Measurements from ENCODE around the gene H6PD.

The H6PD gene

DNA sequence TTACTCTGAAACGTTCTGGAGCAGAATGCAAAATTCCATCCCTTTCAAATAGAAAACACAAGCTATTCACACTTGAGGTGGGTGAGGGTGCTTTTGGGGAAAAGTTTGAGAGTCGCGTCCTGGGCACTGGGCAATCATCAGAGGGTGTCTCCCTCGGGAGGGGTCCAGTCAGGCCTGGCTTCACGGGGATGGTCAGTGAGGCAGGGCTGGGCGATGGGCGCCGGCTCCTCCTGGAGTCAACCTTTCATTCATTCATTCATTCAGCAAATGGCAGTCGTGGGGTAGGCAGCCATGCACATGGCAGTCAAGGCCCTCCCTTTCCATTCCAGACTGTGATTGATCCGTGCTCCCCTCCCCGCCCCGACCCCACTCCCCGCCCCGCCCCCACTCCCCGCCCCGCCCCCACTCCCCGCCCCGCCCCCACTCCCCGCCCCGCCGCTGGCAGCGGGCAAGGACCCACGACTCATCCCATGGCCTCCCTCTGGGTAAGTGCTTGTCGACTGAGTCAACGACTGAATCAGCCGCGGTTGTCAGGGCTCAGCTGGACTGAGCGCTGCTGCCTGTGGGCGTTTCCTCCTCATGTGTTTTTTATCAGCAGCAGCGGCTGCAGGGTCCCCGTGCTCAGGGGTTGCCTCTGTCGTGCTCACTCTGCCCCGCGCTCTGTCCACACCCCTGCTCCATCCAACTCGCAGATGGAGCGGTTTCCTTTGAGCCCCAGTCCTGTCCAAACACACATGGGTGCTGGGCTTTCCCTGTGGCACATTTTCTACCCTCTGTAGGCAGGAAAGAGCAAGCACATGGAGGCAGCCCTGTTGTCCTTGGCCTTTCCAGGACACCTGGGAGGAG, 45.7 kb downstream of the H6PD start:
- TF ChIP-seq, protein P1, sequence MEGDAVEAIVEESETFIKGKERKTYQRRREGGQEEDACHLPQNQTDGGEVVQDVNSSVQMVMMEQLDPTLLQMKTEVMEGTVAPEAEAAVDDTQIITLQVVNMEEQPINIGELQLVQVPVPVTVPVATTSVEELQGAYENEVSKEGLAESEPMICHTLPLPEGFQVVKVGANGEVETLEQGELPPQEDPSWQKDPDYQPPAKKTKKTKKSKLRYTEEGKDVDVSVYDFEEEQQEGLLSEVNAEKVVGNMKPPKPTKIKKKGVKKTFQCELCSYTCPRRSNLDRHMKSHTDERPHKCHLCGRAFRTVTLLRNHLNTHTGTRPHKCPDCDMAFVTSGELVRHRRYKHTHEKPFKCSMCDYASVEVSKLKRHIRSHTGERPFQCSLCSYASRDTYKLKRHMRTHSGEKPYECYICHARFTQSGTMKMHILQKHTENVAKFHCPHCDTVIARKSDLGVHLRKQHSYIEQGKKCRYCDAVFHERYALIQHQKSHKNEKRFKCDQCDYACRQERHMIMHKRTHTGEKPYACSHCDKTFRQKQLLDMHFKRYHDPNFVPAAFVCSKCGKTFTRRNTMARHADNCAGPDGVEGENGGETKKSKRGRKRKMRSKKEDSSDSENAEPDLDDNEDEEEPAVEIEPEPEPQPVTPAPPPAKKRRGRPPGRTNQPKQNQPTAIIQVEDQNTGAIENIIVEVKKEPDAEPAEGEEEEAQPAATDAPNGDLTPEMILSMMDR (IDR thresholded peaks at IDR 0.05; ENCODE audit: low read depth, low read length) = peak; percentile 16
- peak; percentile 87 to 93 for DNase-seq (ENCODE audit: low read depth in 2 of 2)
- no peak overlapping the region for H3K4me3 ChIP-seq (replicated peaks in 1 of 2; ENCODE audit: low read depth in 2 of 2, low read length in 2 of 2)

- peak; percentile 35 to 36 for DNase-seq (ENCODE audit: low read depth in 2 of 2)
- H3K4me3 ChIP-seq (replicated peaks in 1 of 2; ENCODE audit: low read depth in 2 of 2, low read length in 2 of 2) = no peak overlapping the region
- TF ChIP-seq, protein P1 (IDR thresholded peaks at IDR 0.05; ENCODE audit: low read depth, low read length) = no peak
These were observed 46.7 kb downstream of the H6PD start for GRCh38 chr1:9281071-9281827.

DNA sequence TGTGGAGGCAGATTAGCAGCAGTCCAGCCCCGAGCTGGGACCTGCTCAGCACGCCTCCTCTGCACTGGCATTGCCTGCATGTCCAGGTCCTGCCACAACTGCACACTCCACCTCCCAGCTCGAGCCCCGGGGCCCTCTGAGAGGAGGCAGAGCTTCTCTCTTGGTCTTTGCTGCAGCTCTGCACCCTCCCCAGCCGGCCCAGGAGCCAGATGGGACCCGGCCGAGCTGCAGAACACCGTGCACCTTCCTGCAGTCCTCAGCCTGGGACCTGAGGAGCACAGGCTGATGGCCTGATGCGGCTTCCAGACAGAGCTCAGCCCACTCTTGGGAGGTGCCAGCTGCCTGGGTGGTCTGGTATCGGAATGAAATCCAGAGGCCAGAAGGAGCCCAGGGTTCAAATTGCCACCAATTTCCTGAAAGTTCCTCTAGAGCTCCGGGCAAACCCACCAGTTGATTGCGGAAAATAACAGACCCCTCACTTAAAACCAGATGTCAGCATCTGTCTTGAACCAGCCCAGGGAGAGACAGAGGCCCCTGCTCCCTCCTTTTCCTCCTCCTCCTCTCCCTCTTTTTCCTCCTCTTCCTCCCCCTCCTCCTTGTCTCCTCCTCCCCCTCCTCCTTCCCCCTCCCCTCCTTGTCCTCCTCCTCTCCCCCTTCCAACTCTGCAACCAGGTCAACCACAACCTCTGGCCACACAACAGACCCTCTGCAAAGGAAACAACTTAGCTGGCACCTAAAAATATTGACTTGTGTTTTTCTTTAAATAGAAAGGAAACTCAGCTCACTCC, 47.5 kb downstream of the H6PD start:
- no peak overlapping the region for H3K4me3 ChIP-seq (replicated peaks in 1 of 2; ENCODE audit: low read depth in 2 of 2, low read length in 2 of 2)
- TF ChIP-seq, protein P1 (IDR thresholded peaks at IDR 0.05; ENCODE audit: low read depth, low read length) = no peak
- DNase-seq (ENCODE audit: low read depth in 2 of 2) = no peak

- no peak overlapping the region for H3K4me3 ChIP-seq (replicated peaks in 1 of 2; ENCODE audit: low read depth in 2 of 2, low read length in 2 of 2)
- TF ChIP-seq, protein P1 (IDR thresholded peaks at IDR 0.05; ENCODE audit: low read depth, low read length) = no peak
- DNase-seq (ENCODE audit: low read depth in 2 of 2) = no peak
These were observed 48.1 kb downstream of the H6PD start for GRCh38 chr1:9282696-9282955.

GRCh38 chr1:9284061-9284460, 49.5 kb downstream of the H6PD start:
- DNase-seq (ENCODE audit: low read depth in 2 of 2) = no peak
- H3K4me3 ChIP-seq (replicated peaks in 1 of 2; ENCODE audit: low read depth in 2 of 2, low read length in 2 of 2) = no peak overlapping the region
- TF ChIP-seq, protein P1 (IDR thresholded peaks at IDR 0.05; ENCODE audit: low read depth, low read length) = no peak

GRCh38 chr1:9286556-9286955, 52.0 kb downstream of the H6PD start:
- DNase-seq (ENCODE audit: low read depth in 2 of 2) = no peak
- no peak overlapping the region for H3K4me3 ChIP-seq (replicated peaks in 1 of 2; ENCODE audit: low read depth in 2 of 2, low read length in 2 of 2)
- TF ChIP-seq, protein P1 (IDR thresholded peaks at IDR 0.05; ENCODE audit: low read depth, low read length) = no peak

Measured in cardiac fibroblast (primary cell).